ENCODE data around the gene SPEM1. TPM values are rescaled to one million over a fixed set of nuclear protein-coding genes. Genes with fewer than 3 reads are reported as not detected.

Gene SPEM1
- total RNA-seq, 1 donor from 2014 or later = not detected

GRCh38 chr17:7398612-7399011 lies 21.5 kb upstream of the SPEM1 start:
- DNase-seq (ENCODE audit: extremely low spot score, unreplicated experiment) = no peak
- Mint-ChIP-seq H3K4me1 (ENCODE audit: unreplicated experiment) (peaks cover 18% of the 10 kb centered on the region), H3K9me3 (ENCODE audit: unreplicated experiment) (no peaks in the 10 kb centered on the region), H3K4me3 (ENCODE audit: unreplicated experiment) (no peak overlapping the region), H3K27ac (ENCODE audit: unreplicated experiment) (no peak overlapping the region), H3K27me3 (ENCODE audit: unreplicated experiment) (no peaks in the 10 kb centered on the region), H3K36me3 (ENCODE audit: unreplicated experiment) (no peaks in the 10 kb centered on the region)
- no peak for TF ChIP-seq CTCF (IDR thresholded peaks at IDR 0.05)

- H3K27me3 Mint-ChIP-seq (ENCODE audit: unreplicated experiment) = no peaks in the 10 kb centered on the region
- peak overlapping the region; percentile 90 for H3K27ac Mint-ChIP-seq (ENCODE audit: unreplicated experiment)
- no peaks in the 10 kb centered on the region for H3K36me3 Mint-ChIP-seq (ENCODE audit: unreplicated experiment)
- H3K4me3 Mint-ChIP-seq (ENCODE audit: unreplicated experiment) = peak overlapping the region; percentile 83
- TF ChIP-seq CTCF (IDR thresholded peaks at IDR 0.05) = no peak
- no peaks in the 10 kb centered on the region for H3K9me3 Mint-ChIP-seq (ENCODE audit: unreplicated experiment)
- H3K4me1 Mint-ChIP-seq (ENCODE audit: unreplicated experiment) = peaks cover 27% of the 10 kb centered on the region
- no peak for DNase-seq (ENCODE audit: extremely low spot score, unreplicated experiment)
Observed at GRCh38 chr17:7403043-7403726, 16.9 kb upstream of the SPEM1 start.

- no peak for TF ChIP-seq CTCF (IDR thresholded peaks at IDR 0.05)
- peaks cover 27% of the 10 kb centered on the region for H3K4me1 Mint-ChIP-seq (ENCODE audit: unreplicated experiment)
- H3K4me3 Mint-ChIP-seq (ENCODE audit: unreplicated experiment) = peak overlapping the region; percentile 83
- H3K9me3 Mint-ChIP-seq (ENCODE audit: unreplicated experiment) = no peaks in the 10 kb centered on the region
- H3K36me3 Mint-ChIP-seq (ENCODE audit: unreplicated experiment) = no peaks in the 10 kb centered on the region
- H3K27ac Mint-ChIP-seq (ENCODE audit: unreplicated experiment) = peak overlapping the region; percentile 90
- H3K27me3 Mint-ChIP-seq (ENCODE audit: unreplicated experiment) = no peaks in the 10 kb centered on the region
- DNase-seq (ENCODE audit: extremely low spot score, unreplicated experiment) = no peak
Observed at GRCh38 chr17:7403727-7403976, 16.5 kb upstream of the SPEM1 start.

GRCh38 chr17:7403977-7404736 lies 16.0 kb upstream of the SPEM1 start, which contains the start of gene TMEM256:
Gene TMEM256 (minus strand): TSS chr17:7404097. CDS start chr17:7404084, 13 bp downstream.
- Mint-ChIP-seq H3K27ac (ENCODE audit: unreplicated experiment) (peak within 1 kb of the TSS; percentile 90), H3K9me3 (ENCODE audit: unreplicated experiment) (no peaks in the 10 kb centered on the region), H3K4me1 (ENCODE audit: unreplicated experiment) (peaks cover 27% of the 10 kb centered on the region), H3K27me3 (ENCODE audit: unreplicated experiment) (no peaks in the 10 kb centered on the region), H3K4me3 (ENCODE audit: unreplicated experiment) (peak within 1 kb of the TSS; percentile 84), H3K36me3 (ENCODE audit: unreplicated experiment) (peaks cover 2% of the 10 kb centered on the region)
- DNase-seq (ENCODE audit: extremely low spot score, unreplicated experiment) = peak; percentile 99
- TF ChIP-seq CTCF (IDR thresholded peaks at IDR 0.05) = no peak

- H3K4me1 Mint-ChIP-seq (ENCODE audit: unreplicated experiment) = peaks cover 25% of the 10 kb centered on the region
- peak overlapping the region; percentile 84 for H3K4me3 Mint-ChIP-seq (ENCODE audit: unreplicated experiment)
- no peak for TF ChIP-seq CTCF (IDR thresholded peaks at IDR 0.05)
Observed at GRCh38 chr17:7404737-7405349, 15.3 kb upstream of the SPEM1 start.

More at GRCh38 chr17:7404737-7405349, 15.3 kb upstream of the SPEM1 start:
- H3K27ac Mint-ChIP-seq (ENCODE audit: unreplicated experiment) = peak overlapping the region; percentile 90
- no peaks in the 10 kb centered on the region for H3K9me3 Mint-ChIP-seq (ENCODE audit: unreplicated experiment)
- no peaks in the 10 kb centered on the region for H3K27me3 Mint-ChIP-seq (ENCODE audit: unreplicated experiment)
- DNase-seq (ENCODE audit: extremely low spot score, unreplicated experiment) = no peak
- peaks cover 9% of the 10 kb centered on the region for H3K36me3 Mint-ChIP-seq (ENCODE audit: unreplicated experiment)

All from osteocyte (in vitro differentiated cells).